ENCODE results near the gene ARHGAP18. TPM values are rescaled to one million over a fixed set of nuclear protein-coding genes. Genes with fewer than 3 reads are reported as not detected.

The ARHGAP18 gene
- total and polyA plus RNA-seq, 2 experiments from 2014 or later: 0.45 to 1.3 TPM

DNA sequence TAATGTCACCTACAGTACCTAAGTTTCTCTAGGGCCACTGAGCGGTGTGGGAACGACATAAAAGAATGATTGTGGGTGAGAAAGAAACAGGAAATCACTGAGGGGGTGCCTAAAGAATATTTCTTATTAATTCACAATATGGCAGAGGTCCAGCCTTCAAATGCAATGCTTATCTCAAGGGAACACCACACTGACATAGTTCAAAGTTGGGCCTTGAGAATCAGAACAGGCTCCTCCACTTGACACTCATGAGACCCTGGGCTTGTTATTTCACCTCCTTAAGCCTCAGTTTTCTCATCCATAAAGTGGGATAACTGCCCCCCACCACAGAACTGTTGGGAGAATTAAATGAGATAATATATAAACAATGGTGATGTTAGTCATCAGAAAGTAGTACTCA is 40.4 kb upstream of the ARHGAP18 start:
- no peak for TF ChIP-seq CTCF (IDR thresholded peaks at IDR 0.05; ENCODE audit: low read depth, low read length)
- H3K27ac ChIP-seq: no peak overlapping the region
- H3K9me3 ChIP-seq (ENCODE audit: low read depth): no peaks in the 10 kb centered on the region
- DNase-seq (ENCODE audit: low read depth in 1 of 2, low spot score in 1 of 2): peak in 1 of 2 donors; percentile 64
- no peaks in the 10 kb centered on the region for H3K4me1 ChIP-seq (ENCODE audit: low read depth)
- H3K27me3 ChIP-seq: no peaks in the 10 kb centered on the region
- H3K4me3 ChIP-seq: no peak overlapping the region
- H3K36me3 ChIP-seq: no peaks in the 10 kb centered on the region

GRCh38 chr6:129749749-129750120 is 39.8 kb upstream of the ARHGAP18 start:
- DNase-seq (ENCODE audit: low read depth in 1 of 2, low spot score in 1 of 2): peak in 1 of 2 donors; percentile 92
- H3K9me3 ChIP-seq (ENCODE audit: low read depth): no peaks in the 10 kb centered on the region
- no peak for TF ChIP-seq CTCF (IDR thresholded peaks at IDR 0.05; ENCODE audit: low read depth, low read length)
- H3K27ac ChIP-seq: no peak overlapping the region
- H3K4me3 ChIP-seq: no peak overlapping the region
- no peaks in the 10 kb centered on the region for H3K27me3 ChIP-seq
- H3K4me1 ChIP-seq (ENCODE audit: low read depth): no peaks in the 10 kb centered on the region
- H3K36me3 ChIP-seq: no peaks in the 10 kb centered on the region

DNA sequence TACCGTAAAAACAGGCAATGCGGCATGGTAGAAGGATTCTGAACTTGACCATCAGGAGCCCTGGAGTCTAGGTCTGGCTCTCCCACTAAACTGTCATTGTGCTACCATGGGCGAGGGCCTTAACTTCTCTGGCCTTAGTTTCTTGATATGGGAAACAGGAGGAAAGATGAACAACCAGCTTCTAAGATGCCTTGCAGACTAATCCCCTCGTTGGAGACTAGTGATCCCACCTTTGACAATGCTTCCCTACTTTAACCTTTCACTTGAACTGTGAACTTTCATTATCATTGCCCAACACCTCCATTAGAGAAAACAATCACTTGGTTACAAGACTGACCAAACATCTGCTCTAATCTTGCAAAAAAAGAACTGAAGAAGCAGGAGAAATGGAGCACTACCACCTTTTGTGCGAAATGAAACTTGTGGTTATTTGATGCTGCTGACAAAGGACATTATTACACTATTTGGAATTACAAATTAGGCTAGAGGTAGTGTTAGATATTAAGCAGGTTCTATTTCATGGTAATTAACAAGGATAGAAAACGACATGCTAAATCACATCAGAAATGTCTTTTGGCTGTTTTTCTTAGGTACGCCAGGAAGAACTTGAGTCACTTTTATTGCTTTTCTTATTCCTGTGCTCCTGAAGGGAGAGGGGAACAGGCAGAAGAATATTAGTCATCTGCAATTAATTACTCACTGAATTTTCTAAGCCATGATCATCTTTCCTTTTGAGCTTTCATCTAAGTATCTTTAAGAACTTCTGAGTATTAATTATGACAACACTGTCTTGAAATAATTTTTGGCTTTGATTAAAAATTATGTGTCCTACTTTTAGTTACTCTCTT is 39.1 kb upstream of the ARHGAP18 start:
- no peak for TF ChIP-seq CTCF (IDR thresholded peaks at IDR 0.05; ENCODE audit: low read depth, low read length)
- H3K9me3 ChIP-seq (ENCODE audit: low read depth): no peaks in the 10 kb centered on the region
- no peak overlapping the region for H3K4me3 ChIP-seq
- DNase-seq (ENCODE audit: low read depth in 1 of 2, low spot score in 1 of 2): peak in 1 of 2 donors; percentile 37
- peaks cover 1% of the 10 kb centered on the region for H3K4me1 ChIP-seq (ENCODE audit: low read depth)
- H3K27me3 ChIP-seq: no peaks in the 10 kb centered on the region
- H3K27ac ChIP-seq: no peak overlapping the region
- H3K36me3 ChIP-seq: no peaks in the 10 kb centered on the region

- no peaks in the 10 kb centered on the region for H3K9me3 ChIP-seq (ENCODE audit: low read depth)
- H3K4me3 ChIP-seq: no peak overlapping the region
- H3K4me1 ChIP-seq (ENCODE audit: low read depth): peaks cover 6% of the 10 kb centered on the region
- no peaks in the 10 kb centered on the region for H3K27me3 ChIP-seq
- no peak overlapping the region for H3K27ac ChIP-seq
- peak in 1 of 2 donors; percentile 65 for DNase-seq (ENCODE audit: low read depth in 1 of 2, low spot score in 1 of 2)
- H3K36me3 ChIP-seq: no peaks in the 10 kb centered on the region
- TF ChIP-seq CTCF (IDR thresholded peaks at IDR 0.05; ENCODE audit: low read depth, low read length): no peak
Observed at GRCh38 chr6:129748212-129748900, 38.4 kb upstream of the ARHGAP18 start.

- no peak for TF ChIP-seq CTCF (IDR thresholded peaks at IDR 0.05; ENCODE audit: low read depth, low read length)
- no peak overlapping the region for H3K27ac ChIP-seq
Observed at GRCh38 chr6:129747588-129748112, 37.7 kb upstream of the ARHGAP18 start.

More at GRCh38 chr6:129747588-129748112, 37.7 kb upstream of the ARHGAP18 start:
- Histone ChIP-seq H3K36me3 (no peaks in the 10 kb centered on the region), H3K4me1 (ENCODE audit: low read depth) (peaks cover 6% of the 10 kb centered on the region), H3K27me3 (no peaks in the 10 kb centered on the region), H3K4me3 (no peak overlapping the region), H3K9me3 (ENCODE audit: low read depth) (no peaks in the 10 kb centered on the region)
- no peak for DNase-seq (ENCODE audit: low read depth in 1 of 2, low spot score in 1 of 2)
